Uterus (tissue), 4 donors: ENCODE data around the gene EPHA6. TPM values are rescaled to one million over a fixed set of nuclear protein-coding genes. Genes with fewer than 3 reads are reported as not detected.

Source experiments
- DNase-seq, 2 donors: peaks; one replicate each; pipeline ENCODE4 v3.0.0-alpha.2; 2019 to 2020
- H3K27ac ChIP-seq, 2 donors: fragments of 200-600 bp; sonication (generic); 1 replicate in 1 of 2; 2 replicates in 1 of 2; pipeline ENCODE4 v1.5.1; 2016 to 2018
- H3K27me3 ChIP-seq, 2 donors: fragments of 200-600 bp; sonication (generic); one replicate each; pipeline ENCODE4 v1.5.1; 2018 to 2019; ENCODE audit warnings: control low read depth in 1 of 2
- H3K36me3 ChIP-seq, 2 donors: fragments of 200-600 bp; sonication (generic); one replicate each; pipeline ENCODE4 v1.5.1; 2019; ENCODE audit warnings: control low read depth in 1 of 2
- H3K4me1 ChIP-seq, 2 donors: fragments of 200-600 bp; sonication (generic); one replicate each; pipeline ENCODE4 v1.5.1; 2018 to 2019; ENCODE audit warnings: control low read depth in 1 of 2
- H3K4me3 ChIP-seq, 2 donors: fragments of 200-600 bp; sonication (generic); 1 replicate in 1 of 2; 2 replicates in 1 of 2; pipeline ENCODE4 v1.5.1; 2018 to 2019; ENCODE audit warnings: mild to moderate bottlenecking in 1 of 2
- H3K9me3 ChIP-seq, 2 donors: fragments of 200-600 bp; sonication (generic); one replicate each; pipeline ENCODE4 v1.5.1; 2019; ENCODE audit warnings: control low read depth in 1 of 2
- POLR2A ChIP-seq, 2 donors: fragments of 450-650 bp; IDR thresholded peaks; one replicate each; pipeline ENCODE4 v1.6.1; 2016; ENCODE audit warnings: antibody characterized with exemption in 2 of 2, mild to moderate bottlenecking in 1 of 2, moderate library complexity in 1 of 2
- intact Hi-C: fragments of 100-400 bp; cut with DNase I; formaldehyde crosslinking; loops from one replicate; pipeline ENCODE4 v1.15.1; 2023; ENCODE audit warnings: low total_unique reads
- total RNA-seq, 4 donors: library from RNA; depleted of rRNA in 3 of 4; stranded (reverse); fragments of >200 nt in 3 of 4; gene quantifications; one replicate each; pipeline versions ENCODE4 v1.1.0 to v1.2.4, GENCODE V29; 2014 to 2023
- TF ChIP-seq, protein P1 (sequence below), 4 experiments: fragments of 200-600 bp in 2 of 4; fragments of 450-650 bp in 2 of 4; sonication (generic) in 2 of 4; IDR thresholded peaks; one replicate each; pipeline ENCODE4 v1.5.1; 2016 to 2019; ENCODE audit warnings: antibody characterized with exemption in 4 of 4, mild to moderate bottlenecking in 2 of 4, moderate library complexity in 1 of 4
- donor health status: DM: yes; HTN: yes; CAD: no.

The EPHA6 gene
- total RNA-seq, 4 donors from 2014 or later: 0.29 to 7.3 (median 2.5) TPM

GRCh38 chr3:96994988-96995387 lies 180.6 kb downstream of the EPHA6 start:
- Histone ChIP-seq H3K4me1 (no peaks in the 10 kb centered on the region), H3K9me3 (no peaks in the 10 kb centered on the region), H3K36me3 (no peaks in the 10 kb centered on the region), H3K27me3 (no peaks in the 10 kb centered on the region), H3K4me3 (no peak overlapping the region), H3K27ac (no peak overlapping the region)
- DNase-seq: no peak
- TF ChIP-seq POLR2A (IDR thresholded peaks at IDR 0.05): no peak
- TF ChIP-seq, protein P1, sequence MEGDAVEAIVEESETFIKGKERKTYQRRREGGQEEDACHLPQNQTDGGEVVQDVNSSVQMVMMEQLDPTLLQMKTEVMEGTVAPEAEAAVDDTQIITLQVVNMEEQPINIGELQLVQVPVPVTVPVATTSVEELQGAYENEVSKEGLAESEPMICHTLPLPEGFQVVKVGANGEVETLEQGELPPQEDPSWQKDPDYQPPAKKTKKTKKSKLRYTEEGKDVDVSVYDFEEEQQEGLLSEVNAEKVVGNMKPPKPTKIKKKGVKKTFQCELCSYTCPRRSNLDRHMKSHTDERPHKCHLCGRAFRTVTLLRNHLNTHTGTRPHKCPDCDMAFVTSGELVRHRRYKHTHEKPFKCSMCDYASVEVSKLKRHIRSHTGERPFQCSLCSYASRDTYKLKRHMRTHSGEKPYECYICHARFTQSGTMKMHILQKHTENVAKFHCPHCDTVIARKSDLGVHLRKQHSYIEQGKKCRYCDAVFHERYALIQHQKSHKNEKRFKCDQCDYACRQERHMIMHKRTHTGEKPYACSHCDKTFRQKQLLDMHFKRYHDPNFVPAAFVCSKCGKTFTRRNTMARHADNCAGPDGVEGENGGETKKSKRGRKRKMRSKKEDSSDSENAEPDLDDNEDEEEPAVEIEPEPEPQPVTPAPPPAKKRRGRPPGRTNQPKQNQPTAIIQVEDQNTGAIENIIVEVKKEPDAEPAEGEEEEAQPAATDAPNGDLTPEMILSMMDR (IDR thresholded peaks at IDR 0.05): no peak
- intact Hi-C loops: no loop called here

DNA sequence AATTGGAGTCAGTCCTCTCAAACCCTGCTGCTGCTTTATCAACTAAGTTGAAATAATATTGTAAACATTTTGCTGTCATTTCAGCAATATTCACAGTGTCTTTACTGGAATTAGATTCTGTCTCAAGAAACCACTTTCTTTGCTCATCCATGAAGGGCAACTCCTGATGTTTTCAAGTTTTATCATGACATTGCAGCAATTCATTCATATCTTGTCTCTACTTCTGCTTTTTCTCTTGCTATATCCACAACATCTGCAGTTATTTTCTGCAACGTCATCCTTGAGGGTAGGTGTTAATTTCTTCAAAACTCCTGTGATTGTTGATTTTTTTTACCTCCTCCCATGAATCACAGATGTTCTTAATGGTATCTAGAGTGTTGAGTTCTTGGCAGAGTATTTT lies 181.6 kb downstream of the EPHA6 start:
- DNase-seq: no peak

DNA sequence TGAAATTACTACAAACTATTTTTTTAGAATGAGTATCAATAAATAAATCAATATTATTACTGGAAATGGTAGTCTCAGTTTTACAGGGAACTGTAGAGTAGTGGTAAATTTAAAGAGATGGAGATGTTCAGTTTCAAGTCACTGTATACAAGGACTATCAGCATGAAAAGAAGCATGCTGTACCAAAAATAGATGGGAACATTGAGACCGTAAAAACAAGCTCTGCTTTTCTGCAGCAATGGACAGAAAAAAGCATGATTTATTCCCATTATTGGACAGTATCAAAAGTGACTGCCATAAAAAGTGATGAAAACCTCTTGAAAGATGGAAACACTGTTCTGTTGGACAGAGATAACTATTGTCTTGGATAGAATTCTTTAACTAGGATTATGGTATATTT lies 187.2 kb downstream of the EPHA6 start:
- Histone ChIP-seq H3K9me3 (no peaks in the 10 kb centered on the region), H3K4me3 (no peak overlapping the region), H3K4me1 (no peaks in the 10 kb centered on the region), H3K36me3 (no peaks in the 10 kb centered on the region), H3K27me3 (no peaks in the 10 kb centered on the region), H3K27ac (no peak overlapping the region)
- no peak for DNase-seq
- intact Hi-C loops: no loop called here
- TF ChIP-seq, protein P1 (IDR thresholded peaks at IDR 0.05): no peak
- TF ChIP-seq POLR2A (IDR thresholded peaks at IDR 0.05): no peak

More for the DNA sequence above, 181.6 kb downstream of the EPHA6 start:
- no peaks in the 10 kb centered on the region for H3K36me3 ChIP-seq
- H3K4me1 ChIP-seq: no peaks in the 10 kb centered on the region
- no peaks in the 10 kb centered on the region for H3K27me3 ChIP-seq
- H3K4me3 ChIP-seq: no peak overlapping the region
- H3K9me3 ChIP-seq: no peaks in the 10 kb centered on the region
- H3K27ac ChIP-seq: no peak overlapping the region
- no peak for TF ChIP-seq POLR2A (IDR thresholded peaks at IDR 0.05)
- TF ChIP-seq, protein P1 (IDR thresholded peaks at IDR 0.05): no peak
- intact Hi-C loops: no loop called here

GRCh38 chr3:97009427-97010019 lies 195.1 kb downstream of the EPHA6 start:
- intact Hi-C loops: no loop called here
- TF ChIP-seq POLR2A (IDR thresholded peaks at IDR 0.05): no peak
- TF ChIP-seq, protein P1 (IDR thresholded peaks at IDR 0.05): no peak

DNA sequence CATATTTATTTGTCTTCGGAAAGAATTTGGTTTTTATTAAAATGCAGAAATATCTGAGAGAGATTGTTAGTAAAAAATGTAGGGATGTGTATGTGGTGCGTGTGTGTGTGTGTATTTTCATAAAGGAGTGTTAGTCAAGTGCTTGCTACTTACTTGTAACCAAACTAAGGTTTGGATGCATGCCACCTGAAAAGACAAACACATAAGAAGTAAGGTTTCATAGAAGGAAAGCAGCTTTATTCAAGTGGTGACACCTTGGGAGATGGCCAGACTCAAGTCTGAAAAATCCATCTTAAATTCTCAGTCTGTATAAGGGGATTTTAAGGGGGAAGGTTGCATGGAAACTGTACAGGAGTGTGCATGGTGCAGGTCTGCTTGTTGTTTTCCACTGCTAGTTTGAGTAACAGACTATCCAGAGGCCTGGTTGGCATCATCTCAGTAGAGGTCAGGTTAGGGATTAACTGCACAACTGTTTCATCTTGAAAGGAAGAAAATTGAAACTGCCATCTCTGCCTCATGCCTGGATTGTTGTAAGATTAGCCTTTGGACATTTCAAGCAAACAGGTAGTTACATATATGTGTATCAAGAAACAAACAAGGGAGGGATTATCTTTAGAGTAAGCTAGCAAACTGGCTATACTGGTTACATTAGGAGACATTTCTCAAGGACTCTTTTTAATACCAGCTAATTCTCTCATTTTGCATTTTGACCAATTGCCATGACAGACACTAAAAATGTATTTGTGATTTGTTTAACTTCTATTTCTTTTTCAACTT lies 196.7 kb downstream of the EPHA6 start:
- Histone ChIP-seq H3K27ac (no peak overlapping the region), H3K36me3 (no peaks in the 10 kb centered on the region), H3K4me1 (no peaks in the 10 kb centered on the region), H3K9me3 (no peaks in the 10 kb centered on the region), H3K27me3 (no peaks in the 10 kb centered on the region), H3K4me3 (no peak overlapping the region)
- TF ChIP-seq, protein P1 (IDR thresholded peaks at IDR 0.05): no peak
- TF ChIP-seq POLR2A (IDR thresholded peaks at IDR 0.05): no peak
- intact Hi-C loops: no loop called here
- no peak for DNase-seq

More at GRCh38 chr3:97009427-97010019, 195.1 kb downstream of the EPHA6 start:
- Histone ChIP-seq H3K4me3 (no peak overlapping the region), H3K4me1 (no peaks in the 10 kb centered on the region), H3K9me3 (no peaks in the 10 kb centered on the region), H3K27me3 (no peaks in the 10 kb centered on the region), H3K27ac (no peak overlapping the region), H3K36me3 (no peaks in the 10 kb centered on the region)
- DNase-seq: no peak
